HepG2 (cell line): ENCODE measurements around the gene CDYL. TPM values are rescaled to one million over a fixed set of nuclear protein-coding genes. Genes with fewer than 3 reads are reported as not detected.

Experiments used
- ARID3A ChIP-seq: IDR thresholded peaks from 2 replicates; pipeline ENCODE4 v1.6.1; 2012; ENCODE audit warnings: low read depth, low read length, improper control_type of control experiment
- CENPX ChIP-seq: sonication (generic); formaldehyde crosslinking; IDR thresholded peaks from 2 replicates; pipeline ENCODE4 v1.9.0; 2021; ENCODE audit warnings: mild to moderate bottlenecking, missing genetic modification reagents, moderate library complexity
- EZH2 ChIP-seq: conservative IDR thresholded peaks from 2 replicates; pipeline ENCODE4 v1.6.1; 2012; ENCODE audit warnings: mild to moderate bottlenecking, low read depth, low read length, moderate library complexity
- FOXA3 ChIP-seq: IDR thresholded peaks from 2 replicates; pipeline ENCODE4 v1.6.1; 2016; ENCODE audit warnings: missing genetic modification reagents, missing compliant biosample characterization
- HHEX ChIP-seq: IDR thresholded peaks from 2 replicates; pipeline ENCODE4 v1.6.1; 2016; ENCODE audit warnings: control low read depth
- JUND ChIP-seq: sonication (generic); formaldehyde crosslinking; IDR thresholded peaks from 2 replicates; pipeline ENCODE4 v1.8.0; 2022; ENCODE audit warnings: mild to moderate bottlenecking, missing genetic modification reagents
- MAZ ChIP-seq, 2 experiments: sonication (generic) in 1 of 2; formaldehyde crosslinking in 1 of 2; IDR thresholded peaks; 2 replicates each; pipeline versions ENCODE4 v1.5.0 to v1.6.1; 2012 to 2020; ENCODE audit warnings: low read depth in 2 of 2, mild to moderate bottlenecking in 2 of 2, borderline replicate concordance in 1 of 2, improper control_type of control experiment in 1 of 2, low read length in 1 of 2, missing genetic modification reagents in 1 of 2, moderate library complexity in 1 of 2
- MTA3 ChIP-seq: sonication (generic); formaldehyde crosslinking; IDR thresholded peaks from 2 replicates; pipeline ENCODE4 v1.4.0; 2020; ENCODE audit warnings: missing genetic modification reagents
- NR2F6 ChIP-seq, 2 experiments: IDR thresholded peaks; 2 replicates each; pipeline ENCODE4 v1.6.1; 2016; ENCODE audit warnings: antibody characterized with exemption in 1 of 2, mild to moderate bottlenecking in 1 of 2
- PRDM4 ChIP-seq: sonication (generic); formaldehyde crosslinking; IDR thresholded peaks from 2 replicates; pipeline ENCODE4 v1.9.0; 2021; ENCODE audit warnings: missing genetic modification reagents, borderline replicate concordance
- PREB ChIP-seq: sonication (generic); formaldehyde crosslinking; IDR thresholded peaks from 2 replicates; pipeline ENCODE4 v1.4.0; 2020; ENCODE audit warnings: missing genetic modification reagents
- PTBP1 ChIP-seq: fragments of 200-400 bp; formaldehyde crosslinking; IDR thresholded peaks from 2 replicates; pipeline ENCODE4 v1.6.1; 2018; ENCODE audit warnings: low read length, low read depth; ENCODE audit not compliant: poor library complexity, severe bottlenecking
- RAD51 ChIP-seq: fragments of 450-650 bp; IDR thresholded peaks from 2 replicates; pipeline ENCODE4 v1.6.1; 2016; ENCODE audit warnings: borderline replicate concordance
- SMARCC2 ChIP-seq: fragments of 450-650 bp; IDR thresholded peaks from 2 replicates; pipeline ENCODE4 v1.6.1; 2017; ENCODE audit warnings: antibody characterized with exemption, mild to moderate bottlenecking
- SP4 ChIP-seq: sonication (generic); formaldehyde crosslinking; IDR thresholded peaks from 2 replicates; pipeline ENCODE4 v1.8.1; 2023; ENCODE audit warnings: mild to moderate bottlenecking, missing genetic modification reagents
- TEAD3 ChIP-seq: optimal IDR thresholded peaks from 2 replicates; pipeline ENCODE3; 2016; ENCODE audit warnings: borderline replicate concordance
- ZNF430 ChIP-seq: sonication (generic); formaldehyde crosslinking; IDR thresholded peaks from 2 replicates; pipeline ENCODE4 v1.9.0; 2021; ENCODE audit warnings: mild to moderate bottlenecking, missing genetic modification reagents
- ZNF503 ChIP-seq: sonication (generic); formaldehyde crosslinking; IDR thresholded peaks from 2 replicates; pipeline ENCODE4 v1.4.0; 2020; ENCODE audit warnings: missing genetic modification reagents
- ZNF652 ChIP-seq: IDR thresholded peaks from 2 replicates; pipeline ENCODE4 v1.6.1; 2016; ENCODE audit warnings: low read depth, borderline replicate concordance
- ZNF720 ChIP-seq: sonication (generic); formaldehyde crosslinking; IDR thresholded peaks from 2 replicates; pipeline ENCODE4 v1.4.0; 2020; ENCODE audit warnings: missing genetic modification reagents
- ZNF746 ChIP-seq: sonication (generic); formaldehyde crosslinking; IDR thresholded peaks from 2 replicates; pipeline ENCODE4 v1.8.0; 2022; ENCODE audit warnings: mild to moderate bottlenecking, missing genetic modification reagents
- polyA plus RNA-seq, 8 experiments: library from polyadenylated mRNA; depleted of rRNA in 3 of 8; stranded (reverse) in 7 of 8; unstranded in 1 of 8; fragments of >200 nt; fragmentation: Illumina TruSeq in 4 of 8; extraction: Trizol in 4 of 8; gene quantifications; 2 replicates each; pipeline versions ENCODE4 v1.2.1 to v1.2.3, GENCODE V29; 2011 to 2016; ENCODE audit warnings: low read depth in 4 of 8, missing spikeins in 1 of 8, mixed read lengths in 1 of 8; ENCODE audit not compliant: insufficient read depth in 1 of 8
- total RNA-seq, 5 experiments: library from RNA; depleted of rRNA; stranded (reverse); fragments of >200 nt; fragmentation: Illumina TruSeq; extraction: Trizol; gene quantifications; 2 replicates each; pipeline ENCODE4 v1.2.3, GENCODE V29; 2016; ENCODE audit warnings: low read depth in 1 of 5

Gene CDYL
- total and polyA plus RNA-seq, 2 of the 13 experiments (the other 11 are each of a cell fraction or from before 2014, with no cell fraction given): 22.8 to 105 TPM

GRCh38 chr6:4853782-4854511 is 77.7 kb downstream of the CDYL start (continued):
- TF ChIP-seq ZNF503 (CRISPR knock-in tag) (no peak), ZNF746 (CRISPR knock-in tag) (no peak), PREB (no peak), JUND (CRISPR knock-in tag) (0 out of 2 replicates have a peak, but pooled peaks have one; percentile 60), MTA3 (CRISPR knock-in tag) (no peak), RAD51 (no peak), NR2F6 (IDR thresholded peaks at IDR 0.05) (no peak), NR2F6 (CRISPR knock-in tag; IDR thresholded peaks at IDR 0.05) (no peak), TEAD3 (no peak), ZNF652 (CRISPR knock-in tag) (peak; percentile 91), ARID3A (no peak), SP4 (CRISPR knock-in tag) (peak; percentile 42; the same call in 1 of the 2 replicates), SMARCC2 (no peak), EZH2 (no peak), PRDM4 (no peak), ZNF720 (no peak), FOXA3 (CRISPR knock-in tag) (peak; percentile 59), ZNF430 (CRISPR knock-in tag) (no peak), CENPX (no peak), PTBP1 (no peak), MAZ (IDR thresholded peaks at IDR 0.05; ENCODE audit: borderline replicate concordance, low read depth, low read length) (no peak), MAZ (CRISPR knock-in tag; IDR thresholded peaks at IDR 0.05; ENCODE audit: low read depth) (no peak), HHEX (no peak)
